ENCODE measurements around the gene ARL5C. TPM values are rescaled to one million over a fixed set of nuclear protein-coding genes. Genes with fewer than 3 reads are reported as not detected.

The ARL5C gene
- total RNA-seq, 2 donors from 2014 or later = not detected

GRCh38 chr17:39108461-39109375 lies 57.2 kb downstream of the ARL5C start:
- no peak overlapping the region for H3K27ac ChIP-seq
- no peak for DNase-seq
- H3K9me3 ChIP-seq = no peaks in the 10 kb centered on the region
- TF ChIP-seq CTCF (IDR thresholded peaks at IDR 0.05) = no peak
- H3K36me3 ChIP-seq = no peaks in the 10 kb centered on the region
- H3K27me3 ChIP-seq = no peaks in the 10 kb centered on the region
- H3K4me3 ChIP-seq = no peak overlapping the region
- no peak overlapping the region for H3K9ac ChIP-seq (ENCODE audit: low read depth in 2 of 2, low read length in 2 of 2)
- H3K4me1 ChIP-seq = no peaks in the 10 kb centered on the region
- intact Hi-C loops (cut with DNase I) = no loop called here

GRCh38 chr17:39107973-39108372 lies 58.0 kb downstream of the ARL5C start:
- Histone ChIP-seq H3K4me1 (no peaks in the 10 kb centered on the region), H3K9ac (ENCODE audit: low read depth in 2 of 2, low read length in 2 of 2) (no peak overlapping the region), H3K36me3 (no peaks in the 10 kb centered on the region), H3K27me3 (no peaks in the 10 kb centered on the region), H3K9me3 (no peaks in the 10 kb centered on the region), H3K4me3 (no peak overlapping the region), H3K27ac (no peak overlapping the region)
- intact Hi-C loops (cut with DNase I) = no loop called here
- no peak for TF ChIP-seq CTCF (IDR thresholded peaks at IDR 0.05)
- no peak for DNase-seq

GRCh38 chr17:39107155-39107554 lies 58.8 kb downstream of the ARL5C start:
- no peaks in the 10 kb centered on the region for H3K36me3 ChIP-seq
- H3K27me3 ChIP-seq = no peaks in the 10 kb centered on the region
- H3K27ac ChIP-seq = no peak overlapping the region
- intact Hi-C loops (cut with DNase I) = no loop called here
- no peak overlapping the region for H3K9ac ChIP-seq (ENCODE audit: low read depth in 2 of 2, low read length in 2 of 2)
- H3K4me1 ChIP-seq = no peaks in the 10 kb centered on the region
- no peak for TF ChIP-seq CTCF (IDR thresholded peaks at IDR 0.05)
- no peaks in the 10 kb centered on the region for H3K9me3 ChIP-seq
- no peak for DNase-seq
- H3K4me3 ChIP-seq = no peak overlapping the region

Other genes with a start within 250 kb of the ARL5C start
- gene FBXO47, start 198.8 kb downstream of the ARL5C start, total RNA-seq = not detected
- 1 to 10 TPM in 1 of 2 donors, under 1 TPM in 1; 0.54 to 4.4 TPM for gene PLXDC1, start 14.5 kb downstream of the ARL5C start, total RNA-seq
- 1 to 10 TPM; 5.9 to 8.8 TPM for gene CACNB1, start 31.5 kb upstream of the ARL5C start, total RNA-seq
- 1,000 to 10,000 TPM; 1,557 to 1,567 TPM for gene RPL19, start 34.1 kb upstream of the ARL5C start, total RNA-seq
- gene STAC2, start 59.8 kb upstream of the ARL5C start, total RNA-seq = under 1 TPM; 0.11 to 0.15 TPM
- gene FBXL20, start 235.5 kb upstream of the ARL5C start, total RNA-seq = 10 to 100 TPM; 12.5 to 22.2 TPM

Data from colonic mucosa (tissue), 4 donors.